D721Med (cell line): Measurements from ENCODE around the gene SECTM1.
"Not testable (repeated sequence)": the region's sequence is repeated elsewhere in the genome, so short reads cannot be mapped to it uniquely, and the experiment has no call there.

ENCODE experiments used
- DNase-seq: peaks from one replicate; pipeline ENCODE4 v3.0.0; 2011; ENCODE audit warnings: low spot score; ENCODE audit not compliant: insufficient read length
- FAIRE-seq: peaks from 2 replicates; lab custom pipeline; 2011; peaks lifted over from hg19 to GRCh38; lab: Jason Lieb, UNC
- TF ChIP-seq, protein P1 (sequence below): IDR thresholded peaks from 2 replicates; pipeline ENCODE4 v1.5.1; 2012; ENCODE audit warnings: mild to moderate bottlenecking, control low read depth; ENCODE audit not compliant: insufficient read depth; ENCODE audit errors: missing control alignments

Gene SECTM1

DNA sequence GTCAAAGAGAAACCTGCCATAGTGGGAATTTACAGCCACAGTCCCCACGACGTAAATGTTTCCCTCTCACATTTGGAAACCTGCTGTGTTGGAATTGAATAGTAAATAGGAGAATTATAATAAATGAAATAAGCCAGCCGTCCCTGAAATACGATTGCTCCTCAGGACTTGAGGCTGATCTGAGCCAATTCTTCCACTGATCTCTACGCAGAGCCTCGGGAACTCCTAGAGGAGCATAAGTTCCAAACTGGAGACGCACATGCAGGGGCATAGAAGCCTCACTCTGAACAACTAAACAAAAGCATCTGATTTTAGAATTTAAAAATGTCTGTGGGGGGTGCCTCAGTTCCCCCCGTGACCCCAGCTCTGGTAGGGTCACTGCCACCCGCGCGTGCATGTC lies 15.3 kb upstream of the SECTM1 start:
- DNase-seq (no peak), FAIRE-seq (no peak)
- TF ChIP-seq, protein P1, sequence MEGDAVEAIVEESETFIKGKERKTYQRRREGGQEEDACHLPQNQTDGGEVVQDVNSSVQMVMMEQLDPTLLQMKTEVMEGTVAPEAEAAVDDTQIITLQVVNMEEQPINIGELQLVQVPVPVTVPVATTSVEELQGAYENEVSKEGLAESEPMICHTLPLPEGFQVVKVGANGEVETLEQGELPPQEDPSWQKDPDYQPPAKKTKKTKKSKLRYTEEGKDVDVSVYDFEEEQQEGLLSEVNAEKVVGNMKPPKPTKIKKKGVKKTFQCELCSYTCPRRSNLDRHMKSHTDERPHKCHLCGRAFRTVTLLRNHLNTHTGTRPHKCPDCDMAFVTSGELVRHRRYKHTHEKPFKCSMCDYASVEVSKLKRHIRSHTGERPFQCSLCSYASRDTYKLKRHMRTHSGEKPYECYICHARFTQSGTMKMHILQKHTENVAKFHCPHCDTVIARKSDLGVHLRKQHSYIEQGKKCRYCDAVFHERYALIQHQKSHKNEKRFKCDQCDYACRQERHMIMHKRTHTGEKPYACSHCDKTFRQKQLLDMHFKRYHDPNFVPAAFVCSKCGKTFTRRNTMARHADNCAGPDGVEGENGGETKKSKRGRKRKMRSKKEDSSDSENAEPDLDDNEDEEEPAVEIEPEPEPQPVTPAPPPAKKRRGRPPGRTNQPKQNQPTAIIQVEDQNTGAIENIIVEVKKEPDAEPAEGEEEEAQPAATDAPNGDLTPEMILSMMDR = no peak

DNA sequence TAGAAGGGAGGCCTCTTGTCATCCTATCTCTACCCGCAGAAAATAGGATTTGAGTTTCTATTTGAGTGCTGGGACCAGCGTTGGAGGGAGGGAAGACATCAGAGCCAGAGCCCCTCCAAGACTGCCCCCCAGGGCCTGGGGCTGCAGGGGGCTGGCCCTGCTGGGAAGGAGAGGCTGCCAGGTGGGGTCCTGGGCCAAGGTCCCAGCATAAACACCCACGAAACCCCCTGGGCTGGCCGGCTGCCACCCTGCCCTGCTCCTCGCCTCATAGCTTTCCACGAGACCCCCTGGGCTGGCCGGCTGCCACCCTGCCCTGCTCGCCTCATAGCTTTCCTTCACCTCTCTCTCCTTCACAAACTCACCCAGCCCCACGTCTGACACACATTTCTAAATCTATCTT lies 14.9 kb upstream of the SECTM1 start:
- no peak for FAIRE-seq

DNA sequence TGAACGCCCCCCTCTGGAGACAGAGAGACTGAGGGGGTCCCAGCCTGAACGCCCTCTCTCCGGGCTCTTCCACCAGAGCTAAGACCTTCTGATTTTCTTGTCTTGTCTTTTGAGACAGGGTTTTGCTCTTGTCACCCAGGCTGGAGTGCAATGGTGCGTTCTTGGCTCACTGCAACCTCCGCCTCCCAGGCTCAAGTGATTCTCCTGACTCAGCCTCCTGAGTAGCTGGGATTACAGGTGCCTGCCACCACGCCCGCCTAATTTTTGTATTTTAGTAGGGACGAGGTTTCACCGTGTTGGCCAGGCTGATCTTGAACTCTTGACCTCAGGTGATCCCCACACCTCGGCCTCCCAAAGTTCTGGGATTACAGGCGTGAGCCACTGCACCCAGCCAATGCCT lies 14.4 kb upstream of the SECTM1 start:
- not testable (repeated sequence) for DNase-seq, FAIRE-seq

More for the DNA sequence above, 14.9 kb upstream of the SECTM1 start:
- DNase-seq = no peak
- TF ChIP-seq, protein P1 = no peak

DNA sequence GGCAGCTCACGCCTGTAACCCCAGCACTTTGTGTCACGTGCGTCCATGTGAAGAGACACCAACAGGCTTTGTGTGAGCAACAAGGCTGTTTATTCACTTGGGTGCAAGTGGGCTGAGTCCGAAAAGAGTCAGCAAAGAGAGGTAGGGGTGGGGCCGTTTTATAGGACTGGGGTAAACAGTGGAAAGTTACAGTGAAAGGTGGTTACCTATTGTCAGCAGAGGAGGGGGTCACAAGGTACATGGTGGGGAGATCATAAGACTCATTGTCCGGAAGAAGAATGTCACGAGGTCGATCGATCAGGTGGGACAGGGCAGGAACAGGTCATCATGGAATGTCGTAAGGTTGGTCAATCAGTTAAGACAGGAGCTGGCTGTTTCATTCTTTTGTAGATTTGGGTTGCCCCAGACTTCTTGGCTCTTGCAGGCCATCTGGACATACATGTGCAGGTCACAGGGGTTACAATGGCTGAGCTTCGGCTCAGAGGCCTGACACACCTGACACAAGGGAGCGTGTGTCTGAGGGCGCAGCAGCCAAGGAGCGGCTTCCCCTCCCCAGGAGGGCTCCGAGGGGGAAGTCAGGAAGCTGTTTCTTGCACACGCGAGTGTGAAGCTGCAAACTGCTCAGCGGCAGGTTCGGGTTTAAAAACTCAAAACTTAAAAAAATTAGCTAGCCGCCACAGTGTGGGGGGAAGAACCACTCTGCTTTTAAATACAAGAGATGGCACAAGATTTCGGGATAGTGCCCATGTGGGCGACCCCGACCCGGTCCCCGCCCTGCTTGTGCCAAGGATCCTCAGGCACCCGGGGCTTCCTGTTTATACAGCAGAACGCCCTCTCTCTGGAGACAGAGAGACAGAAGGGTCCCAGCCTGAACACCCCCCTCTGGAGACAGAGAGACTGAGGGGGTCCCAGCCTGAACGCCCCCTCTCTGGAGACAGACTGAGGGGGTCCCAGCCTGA lies 13.1 kb upstream of the SECTM1 start:
- FAIRE-seq = no peak
- TF ChIP-seq, protein P1 = no peak

DNA sequence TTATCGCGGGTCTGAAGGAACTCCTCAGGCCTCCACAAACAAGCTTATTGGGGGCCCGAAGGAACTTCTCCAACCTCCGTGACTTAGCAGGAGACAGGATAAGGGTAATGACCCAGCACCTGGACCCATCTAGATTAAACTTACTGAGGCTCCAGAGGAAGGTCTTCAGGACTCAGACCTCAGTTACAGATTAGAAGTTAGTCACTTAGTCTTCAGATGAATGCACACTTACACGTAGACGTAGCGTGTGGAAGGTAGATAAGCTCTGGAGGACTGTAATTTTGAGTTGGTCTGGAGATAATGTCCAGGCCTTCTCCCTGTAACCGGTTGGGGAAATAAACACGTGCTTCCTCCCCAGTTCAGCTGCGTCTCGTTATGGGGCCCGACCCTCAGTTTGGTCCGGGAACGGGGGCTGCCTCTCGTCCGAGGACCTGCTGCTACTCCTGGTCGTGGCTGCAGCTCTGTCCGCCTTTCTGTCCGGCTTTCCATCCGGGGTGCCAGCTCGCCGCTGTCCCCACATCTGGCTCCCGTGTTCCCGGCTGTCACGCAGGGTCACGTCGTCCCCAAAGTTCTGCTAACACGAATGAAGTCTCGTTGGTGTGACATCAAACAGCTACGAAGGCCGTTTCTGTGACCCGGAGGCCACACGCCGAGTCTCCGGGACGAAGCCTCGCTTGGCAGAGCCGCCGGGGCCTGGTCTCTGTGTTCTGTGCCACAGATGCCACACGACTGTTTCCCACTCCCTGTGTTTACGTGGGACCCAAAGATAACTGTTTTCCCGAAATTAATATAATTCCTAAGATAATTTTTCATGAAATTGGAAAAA lies 11.8 kb upstream of the SECTM1 start:
- TF ChIP-seq, protein P1 = no peak
- FAIRE-seq = no peak
- no peak for DNase-seq

More for the DNA sequence above, 13.1 kb upstream of the SECTM1 start:
- DNase-seq = no peak

DNA sequence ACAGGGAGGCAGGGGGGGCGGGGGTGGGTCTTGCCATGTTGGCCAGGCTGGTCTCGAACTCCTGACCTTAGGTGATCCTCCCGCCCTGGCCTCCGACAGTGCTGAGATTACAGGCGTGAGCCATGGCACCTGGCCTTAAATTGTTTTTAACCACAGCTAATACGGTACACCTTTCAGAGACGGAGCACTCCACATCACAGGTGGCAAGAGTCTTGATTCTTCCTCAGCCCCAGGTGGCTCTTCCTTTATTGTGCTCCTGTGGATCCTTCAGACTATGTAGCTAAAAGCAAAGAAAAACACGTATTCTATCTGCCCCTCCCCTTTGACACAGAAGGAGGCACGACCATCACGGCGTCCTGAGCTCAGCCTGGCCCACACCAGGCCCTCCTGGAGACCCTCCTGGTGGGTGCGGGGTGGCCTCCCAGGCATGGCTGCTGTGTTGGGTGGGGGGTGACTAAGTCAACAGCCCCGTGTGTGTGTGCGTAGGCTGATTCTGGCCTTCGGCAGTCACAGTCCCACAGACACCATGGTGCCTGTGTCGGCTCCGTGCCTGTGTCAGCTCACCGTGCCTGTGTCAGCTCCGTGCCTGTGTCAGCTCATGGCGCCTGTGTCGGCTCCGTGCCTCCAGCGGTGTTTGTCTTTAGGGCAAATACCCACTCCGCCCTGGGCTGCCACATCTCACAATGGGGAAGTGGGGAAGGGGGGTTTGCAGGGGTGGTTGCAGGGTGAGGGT lies 10.8 kb upstream of the SECTM1 start:
- no peak for DNase-seq
- TF ChIP-seq, protein P1 = no peak
- FAIRE-seq = no peak

DNA sequence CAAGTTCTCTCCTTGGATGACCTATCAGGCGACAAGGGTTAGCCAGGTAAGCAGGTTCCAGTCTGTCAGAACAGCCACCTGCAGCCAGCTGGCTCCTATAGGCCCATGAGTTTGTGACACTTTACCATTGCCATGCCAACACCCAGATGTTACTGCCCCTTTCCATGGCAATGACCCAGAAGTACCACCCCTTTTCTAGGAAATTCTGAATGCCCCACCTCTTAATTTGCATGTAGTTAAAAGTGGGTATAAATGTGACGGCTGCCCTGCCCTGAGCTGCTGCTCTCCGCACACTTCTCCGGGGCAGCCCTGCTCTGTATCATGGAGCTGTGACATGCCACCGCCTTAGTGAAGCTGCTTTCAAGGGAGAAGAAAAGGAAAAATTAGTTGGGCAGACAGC lies 10.0 kb upstream of the SECTM1 start:
- DNase-seq (no peak), FAIRE-seq (no peak)
- TF ChIP-seq, protein P1 = no peak
